ENCODE data around the gene CACNA1B. TPM values are rescaled to one million over a fixed set of nuclear protein-coding genes. Genes with fewer than 3 reads are reported as not detected.

CACNA1B gene
- total and polyA plus RNA-seq, 2 of the 4 experiments (the other 2 are of a cell fraction) = 0.02 TPM; not detected in 1

DNA sequence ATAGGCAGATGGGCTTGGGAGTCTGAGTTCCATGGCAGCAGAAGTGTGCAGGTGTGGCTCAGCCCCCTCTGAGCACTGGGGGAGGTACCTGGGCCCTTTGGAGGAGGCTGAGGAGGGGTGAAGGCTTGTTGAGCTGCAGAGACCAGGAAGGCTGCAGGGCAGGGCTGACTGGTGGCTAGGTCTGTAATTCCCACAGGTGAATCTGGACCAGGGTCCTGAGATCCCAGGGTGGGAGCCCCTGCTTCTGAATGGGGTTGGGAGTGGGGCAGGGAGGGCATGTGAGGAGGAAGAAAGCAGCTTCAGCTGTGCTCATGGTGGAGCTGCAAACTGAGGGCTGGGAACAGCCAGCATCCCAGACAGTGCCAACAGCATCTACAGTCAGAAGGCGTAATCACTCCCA lies 111.1 kb downstream of the CACNA1B start:
- in situ Hi-C loops (cut with MboI; ENCODE audit: low sequenced_read_pairs) = no loop called here
- intact Hi-C loops (cut with micrococcal nuclease) = no loop called here
- CTCF ChIA-PET = no interaction called here

More for the DNA sequence above, 111.1 kb downstream of the CACNA1B start:
- Histone ChIP-seq H3K4me3 (ENCODE audit: insufficient read depth, low read depth, low read length) (no peak overlapping the region), H3K4ac (ENCODE audit: low read depth, low read length) (no peak overlapping the region), H2BK20ac (ENCODE audit: low read depth, low read length) (no peak overlapping the region), H2BK5ac (ENCODE audit: low read depth, low read length, poor library complexity, severe bottlenecking) (no peak overlapping the region), H3K56ac (ENCODE audit: extremely low read depth, insufficient read depth, low read length) (no peak overlapping the region), H4K20me1 (ENCODE audit: insufficient read depth, low read length) (no peaks in the 10 kb centered on the region), H3K4me2 (ENCODE audit: low read depth, low read length) (no peak overlapping the region), H3K9me3 (ENCODE audit: control insufficient read depth, insufficient read depth, low read length) (peaks cover 50% of the 10 kb centered on the region), H2AK9ac (replicated peaks; ENCODE audit: low read depth, low read length, poor library complexity) (no peak overlapping the region), H2AFZ (replicated peaks; ENCODE audit: low read length, poor library complexity) (no peak overlapping the region), H3K23ac (ENCODE audit: low read depth, low read length) (no peak overlapping the region), H3K27ac (ENCODE audit: insufficient read depth, low read length) (no peak overlapping the region), H4K5ac (ENCODE audit: low read depth, low read length) (no peak overlapping the region), H3K27me3 (ENCODE audit: control insufficient read depth, insufficient read depth, low read length) (no peaks in the 10 kb centered on the region), H4K91ac (ENCODE audit: insufficient read depth, low read depth, low read length) (no peak overlapping the region), H3K9me1 (ENCODE audit: insufficient read depth, low read length) (no peaks in the 10 kb centered on the region), H3K79me1 (ENCODE audit: low read depth in 1 of 2, low read length in 2 of 2) (no peaks in the 10 kb centered on the region), H4K8ac (ENCODE audit: low read depth in 2 of 2, low read length in 2 of 2) (no peak overlapping the region), H3K18ac (ENCODE audit: low read depth, low read length) (no peak overlapping the region), H2BK15ac (ENCODE audit: low read depth, low read length) (no peak overlapping the region), H2BK120ac (ENCODE audit: low read depth, low read length) (no peak overlapping the region), H2AK5ac (ENCODE audit: low read depth, low read length) (no peak overlapping the region), H3K4me1 (ENCODE audit: control insufficient read depth, insufficient read depth, low read length) (no peaks in the 10 kb centered on the region), H3K9ac (ENCODE audit: low read depth, low read length) (no peak overlapping the region), H3K36me3 (ENCODE audit: control insufficient read depth, insufficient read depth, low read length) (no peaks in the 10 kb centered on the region), H3K14ac (replicated peaks; ENCODE audit: low read depth, low read length) (no peak overlapping the region)
- no peak for ATAC-seq (ENCODE audit: low read depth)
- dilution Hi-C loops (cut with HindIII; ENCODE audit: low sequenced_read_pairs, unreplicated experiment) = no loop called here
- no TSS peak for BruUV-seq (replicated peaks)
- no peak for DNase-seq
- no CpG with 5 or more reads among the region's 1 CpG for WGBS, 2 experiments (ENCODE audit: extremely low coverage in 2 of 2, insufficient read length in 1 of 2)
- POLR2A ChIA-PET (ENCODE audit: unreplicated experiment) = no interaction called here
- no peak for TF ChIP-seq NFE2L2 (IDR thresholded peaks at IDR 0.05; ENCODE audit: low read depth, low read length)
- TF ChIP-seq, protein P1, sequence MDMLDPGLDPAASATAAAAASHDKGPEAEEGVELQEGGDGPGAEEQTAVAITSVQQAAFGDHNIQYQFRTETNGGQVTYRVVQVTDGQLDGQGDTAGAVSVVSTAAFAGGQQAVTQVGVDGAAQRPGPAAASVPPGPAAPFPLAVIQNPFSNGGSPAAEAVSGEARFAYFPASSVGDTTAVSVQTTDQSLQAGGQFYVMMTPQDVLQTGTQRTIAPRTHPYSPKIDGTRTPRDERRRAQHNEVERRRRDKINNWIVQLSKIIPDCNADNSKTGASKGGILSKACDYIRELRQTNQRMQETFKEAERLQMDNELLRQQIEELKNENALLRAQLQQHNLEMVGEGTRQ (IDR thresholded peaks at IDR 0.05; ENCODE audit: low read depth, low read length) = no peak
- TF ChIP-seq SMC3 (IDR thresholded peaks at IDR 0.05; ENCODE audit: low read depth, low read length) = no peak
- TF ChIP-seq RCOR1 (IDR thresholded peaks at IDR 0.05; ENCODE audit: insufficient replicate concordance, low read length) = no peak
- no peak for TF ChIP-seq FOS (IDR thresholded peaks at IDR 0.05; ENCODE audit: low read depth, low read length)
- no peak for TF ChIP-seq RFX5 (IDR thresholded peaks at IDR 0.05; ENCODE audit: low read depth, low read length)
- TF ChIP-seq MAZ (IDR thresholded peaks at IDR 0.05; ENCODE audit: borderline replicate concordance, low read depth, low read length) = no peak
- no peak for TF ChIP-seq RAD21 (IDR thresholded peaks at IDR 0.05; ENCODE audit: low read length)
- no peak for TF ChIP-seq POLR2A (IDR thresholded peaks at IDR 0.05; ENCODE audit: low read depth, low read length)
- no peak for TF ChIP-seq CEBPB (IDR thresholded peaks at IDR 0.05; ENCODE audit: low read depth, low read length)

All from IMR-90 (cell line).